CD4-positive, alpha-beta memory T cell (primary cell): ENCODE data around the gene CDK18. TPM values are rescaled to one million over a fixed set of nuclear protein-coding genes. Genes with fewer than 3 reads are reported as not detected.

ENCODE experiments used
- CTCF ChIA-PET: fragments of 350-600 bp; sonication (Branson Sonifier 250); formaldehyde crosslinking; loops from one replicate; lab custom pipeline; 2021; ENCODE audit warnings: inconsistent platforms; ENCODE audit not compliant: partially characterized antibody; lab: Charles Lee
- POLR2A ChIA-PET: fragments of 350-600 bp; sonication (Branson Sonifier 250); formaldehyde crosslinking; loops from one replicate; lab custom pipeline; 2021; ENCODE audit not compliant: partially characterized antibody; lab: Charles Lee
- DNase-seq, 5 donors: peaks; one replicate each; pipeline versions ENCODE4 v3.0.0 to v3.0.0-alpha.2; 2020 to 2022; ENCODE audit warnings: mixed read lengths in 1 of 5
- H3K27ac ChIP-seq: one replicate; pipeline ENCODE4 v1.7.0; 2013; ENCODE audit warnings: low read depth, low read length
- H3K27me3 ChIP-seq: 2 replicates; pipeline ENCODE4 v1.7.0; 2013; ENCODE audit warnings: mild to moderate bottlenecking, low read length, moderate library complexity; ENCODE audit not compliant: insufficient read depth
- H3K36me3 ChIP-seq: 2 replicates; pipeline ENCODE4 v1.7.0; 2013; ENCODE audit warnings: mild to moderate bottlenecking, low read length, moderate library complexity; ENCODE audit not compliant: insufficient read depth
- H3K4me1 ChIP-seq: 2 replicates; pipeline ENCODE4 v1.7.0; 2013; ENCODE audit warnings: mild to moderate bottlenecking, low read length, moderate library complexity; ENCODE audit not compliant: insufficient read depth
- H3K4me3 ChIP-seq, 2 donors: one replicate each; pipeline ENCODE4 v1.7.0; 2013; ENCODE audit warnings: low read length in 2 of 2, mild to moderate bottlenecking in 1 of 2
- H3K9me3 ChIP-seq, 2 donors: one replicate each; pipeline ENCODE4 v1.7.0; 2013; ENCODE audit warnings: low read length in 2 of 2, control low read depth in 1 of 2; ENCODE audit not compliant: control insufficient read depth in 1 of 2
- H3K27ac Mint-ChIP-seq, 7 donors: one replicate each; pipeline ENCODE4 v1.8.0; 2020 to 2021; ENCODE audit warnings: mixed read lengths in 7 of 7, mild to moderate bottlenecking in 6 of 7, inconsistent platforms in 3 of 7, moderate library complexity in 3 of 7
- H3K27me3 Mint-ChIP-seq, 2 donors: one replicate each; pipeline ENCODE4 v1.8.0; 2020 to 2021; ENCODE audit warnings: mixed read lengths in 2 of 2
- H3K36me3 Mint-ChIP-seq, 2 donors: one replicate each; pipeline ENCODE4 v1.8.0; 2020 to 2021; ENCODE audit warnings: mixed read lengths in 2 of 2, inconsistent platforms in 1 of 2, mild to moderate bottlenecking in 1 of 2
- H3K4me1 Mint-ChIP-seq, 4 donors: one replicate each; pipeline ENCODE4 v1.8.0; 2020 to 2021; ENCODE audit warnings: mixed read lengths in 4 of 4, mild to moderate bottlenecking in 1 of 4
- H3K4me3 Mint-ChIP-seq, 8 donors: one replicate each; pipeline ENCODE4 v1.8.0; 2020 to 2021; ENCODE audit warnings: mixed read lengths in 8 of 8, mild to moderate bottlenecking in 7 of 8, moderate library complexity in 6 of 8, inconsistent platforms in 3 of 8
- H3K9me3 Mint-ChIP-seq, 8 donors: one replicate each; pipeline ENCODE4 v1.8.0; 2020 to 2021; ENCODE audit warnings: mixed read lengths in 8 of 8, mild to moderate bottlenecking in 5 of 8, inconsistent platforms in 3 of 8, moderate library complexity in 1 of 8
- intact Hi-C: fragments of 100-400 bp; cut with micrococcal nuclease; formaldehyde crosslinking; loops from one replicate; pipeline ENCODE4 v1.15.1; 2023
- polyA plus RNA-seq, 2 donors: library from polyadenylated mRNA; unstranded; fragments of 300-500 nt; fragmentation: Illumina TruSeq; gene quantifications; one replicate each; pipeline ENCODE4 v1.2.3, GENCODE V29; 2021
- total RNA-seq, 2 experiments: library from RNA; stranded (reverse); gene quantifications; one replicate each; pipeline ENCODE4 v1.2.3, GENCODE V29; 2021

CDK18 gene
- total and polyA plus RNA-seq, 4 experiments from 2014 or later = 0.25 to 1.3 (median 0.77) TPM

DNA sequence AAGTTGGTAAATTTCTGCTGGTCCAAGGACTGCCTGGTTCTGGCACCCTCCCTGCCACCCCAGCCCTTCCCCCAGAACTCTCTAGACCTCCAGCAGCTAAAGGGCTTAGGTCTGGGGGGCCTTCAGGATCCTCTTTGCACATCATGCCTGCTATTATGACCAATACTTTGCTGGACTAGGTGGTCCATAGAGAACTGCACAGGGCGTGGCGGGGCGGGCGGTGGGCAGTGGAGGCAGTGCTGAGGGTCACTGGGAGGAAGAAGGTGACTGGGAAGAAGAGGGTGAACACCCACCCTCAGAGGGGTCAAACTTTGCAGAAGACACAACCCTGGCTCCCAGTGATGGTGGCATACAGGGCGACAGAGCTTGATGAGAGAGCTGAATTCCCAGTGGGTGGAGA, 18.2 kb downstream of the CDK18 start:
- intact Hi-C loops = no loop called here

DNA sequence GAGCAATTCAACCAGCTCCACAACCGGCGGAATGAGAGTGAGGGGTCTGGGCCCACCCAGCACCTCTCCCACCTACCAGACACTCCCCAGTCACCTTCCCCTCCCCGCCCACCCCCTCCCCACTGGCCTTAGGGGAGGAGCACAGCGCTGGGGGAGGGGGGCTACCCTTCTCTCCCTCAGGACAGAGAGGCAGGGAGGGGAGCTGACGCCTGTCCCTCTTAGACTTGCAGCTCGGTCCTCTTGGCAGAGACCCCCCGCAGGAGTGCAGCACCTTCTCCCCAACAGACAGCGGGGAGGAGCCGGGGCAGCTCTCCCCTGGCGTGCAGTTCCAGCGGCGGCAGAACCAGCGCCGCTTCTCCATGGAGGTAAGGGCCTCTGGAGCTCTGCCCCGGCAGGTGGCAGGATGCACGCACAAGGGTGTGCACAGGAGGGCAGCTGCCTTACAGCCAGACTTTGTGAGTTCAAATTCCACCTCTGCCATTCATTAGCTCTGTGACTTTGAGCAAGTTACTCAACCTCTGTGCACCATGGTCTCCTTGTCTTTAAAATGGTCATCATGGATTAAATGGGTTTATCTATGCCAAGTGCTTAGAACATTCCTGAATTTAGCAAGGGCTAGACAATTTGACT, 18.9 kb downstream of the CDK18 start:
- H3K4me1 Mint-ChIP-seq = no peaks in the 10 kb centered on the region
- Histone ChIP-seq H3K27me3 (no peaks in the 10 kb centered on the region), H3K9me3 (no peaks in the 10 kb centered on the region), H3K27ac (no peak overlapping the region), H3K4me1 (no peaks in the 10 kb centered on the region), H3K36me3 (no peaks in the 10 kb centered on the region), H3K4me3 (no peak overlapping the region)
- no peak overlapping the region for H3K27ac Mint-ChIP-seq
- intact Hi-C loops = no loop called here
- POLR2A ChIA-PET = interaction anchor here (0.9 to 3.2 kb wide), 3 partner anchors 109 to 204 kb away, joined by 3 to 13 read pairs (median 3); partner anchors contain the start of gene ELK4
- H3K27me3 Mint-ChIP-seq = peaks cover 0 to 3% of the 10 kb centered on the region in 2 donors
- no peaks in the 10 kb centered on the region for H3K9me3 Mint-ChIP-seq
- CTCF ChIA-PET = interaction anchor here (0.7 to 9.0 kb wide), 37 partner anchors 8 to 717 kb away, joined by 3 to 208 read pairs (median 7); partner anchors contain the start of gene KLHDC8A
- no peak overlapping the region for H3K4me3 Mint-ChIP-seq
- no peak for DNase-seq
- no peaks in the 10 kb centered on the region for H3K36me3 Mint-ChIP-seq

More for the DNA sequence above, 18.2 kb downstream of the CDK18 start:
- Mint-ChIP-seq H3K27me3 (peaks cover 0 to 3% of the 10 kb centered on the region in 2 donors), H3K4me3 (no peak overlapping the region), H3K27ac (no peak overlapping the region), H3K9me3 (no peaks in the 10 kb centered on the region), H3K4me1 (no peaks in the 10 kb centered on the region), H3K36me3 (no peaks in the 10 kb centered on the region)
- no peaks in the 10 kb centered on the region for H3K9me3 ChIP-seq
- no peaks in the 10 kb centered on the region for H3K4me1 ChIP-seq
- no peak overlapping the region for H3K27ac ChIP-seq
- no peaks in the 10 kb centered on the region for H3K36me3 ChIP-seq
- POLR2A ChIA-PET = no interaction called here
- CTCF ChIA-PET = interaction anchor here (1.0 to 9.0 kb wide), 16 partner anchors 10 to 716 kb away, joined by 3 to 208 read pairs (median 12); partner anchors contain the start of gene KLHDC8A
- H3K27me3 ChIP-seq = no peaks in the 10 kb centered on the region
- no peak overlapping the region for H3K4me3 ChIP-seq
- DNase-seq = no peak

DNA sequence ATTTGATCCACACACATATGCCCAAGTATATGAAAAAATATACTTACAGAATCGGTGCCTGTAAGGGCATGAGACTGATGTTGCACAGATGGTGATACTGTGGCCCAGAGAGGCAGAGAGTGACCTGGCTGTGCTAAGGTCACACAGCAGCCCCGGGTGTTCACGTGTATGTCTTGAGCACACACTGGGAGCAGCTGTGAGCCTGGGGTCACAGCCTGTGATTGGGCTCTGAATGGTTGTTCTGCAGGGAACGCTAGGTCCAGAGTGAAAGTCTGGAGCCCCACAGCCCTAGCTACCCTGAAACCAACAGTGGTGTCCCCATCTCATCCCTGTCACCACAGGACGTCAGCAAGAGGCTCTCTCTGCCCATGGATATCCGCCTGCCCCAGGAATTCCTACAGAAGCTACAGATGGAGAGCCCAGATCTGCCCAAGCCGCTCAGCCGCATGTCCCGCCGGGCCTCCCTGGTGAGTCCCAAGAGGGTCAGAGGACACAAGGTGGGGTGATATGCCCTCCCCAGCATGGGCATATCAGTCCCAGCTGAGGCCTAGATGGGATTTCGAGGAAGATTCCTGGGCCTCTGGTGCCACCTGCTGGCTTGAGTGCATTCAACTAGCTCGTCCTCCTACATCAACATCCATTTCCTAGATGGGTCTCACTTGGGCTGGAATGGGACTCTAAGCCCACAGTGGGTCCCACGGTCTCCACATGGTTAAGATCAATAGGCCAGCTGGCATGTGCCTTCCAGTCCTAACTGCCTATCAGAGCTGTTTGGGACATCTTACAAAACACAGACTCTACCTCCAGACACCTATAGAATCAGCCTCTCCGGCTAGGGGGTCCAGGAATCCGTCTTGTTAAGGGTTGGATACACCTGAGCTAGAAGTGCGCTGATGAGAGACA, 19.7 kb downstream of the CDK18 start:
- Histone ChIP-seq H3K9me3 (no peaks in the 10 kb centered on the region), H3K27ac (no peak overlapping the region), H3K36me3 (no peaks in the 10 kb centered on the region), H3K4me1 (no peaks in the 10 kb centered on the region), H3K4me3 (no peak overlapping the region), H3K27me3 (no peaks in the 10 kb centered on the region)
- H3K9me3 Mint-ChIP-seq = no peaks in the 10 kb centered on the region
- no peaks in the 10 kb centered on the region for H3K36me3 Mint-ChIP-seq
- peak in 4 of 5 donors; percentile 61 to 64 (median 63) for DNase-seq
- H3K4me3 Mint-ChIP-seq = no peak overlapping the region
- ChIA-PET CTCF (interaction anchor here (0.6 to 9.0 kb wide), 68 partner anchors 9 to 717 kb away, joined by 3 to 208 read pairs (median 5); partner anchors contain the start of gene KLHDC8A), POLR2A (interaction anchor here (0.9 to 3.2 kb wide), 5 partner anchors 36 to 205 kb away, joined by 3 to 13 read pairs (median 3); partner anchors contain the start of gene ELK4)
- intact Hi-C loops = loop anchor here (1.0 kb wide), 4 partner anchors 36 to 189 kb away; no protein-coding TSS in a partner anchor
- peaks cover 0 to 3% of the 10 kb centered on the region in 2 donors for H3K27me3 Mint-ChIP-seq
- H3K4me1 Mint-ChIP-seq = no peaks in the 10 kb centered on the region
- no peak overlapping the region for H3K27ac Mint-ChIP-seq

DNA sequence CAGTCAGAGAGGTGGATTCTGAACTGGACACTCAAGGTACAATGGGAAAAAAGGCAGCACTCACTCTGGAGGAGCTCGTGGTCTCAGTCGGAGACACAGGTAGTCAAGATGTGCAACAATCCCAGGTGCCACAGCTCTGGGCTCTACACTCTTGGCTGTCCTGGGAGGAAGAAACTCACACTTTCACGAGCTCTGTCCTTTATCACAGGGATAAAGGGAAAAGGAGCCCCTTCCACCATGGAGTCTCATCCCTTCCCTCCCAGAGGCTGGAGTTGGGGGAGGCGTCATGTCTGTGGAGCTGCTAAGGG, 20.3 kb downstream of the CDK18 start:
- ChIA-PET CTCF (interaction anchor here (0.6 to 9.0 kb wide), 60 partner anchors 8 to 718 kb away, joined by 3 to 208 read pairs (median 5); partner anchors contain the start of gene KLHDC8A), POLR2A (interaction anchor here (1.1 to 3.2 kb wide), 4 partner anchors 36 to 205 kb away, joined by 3 to 13 read pairs (median 4); partner anchors contain the start of gene ELK4)
- no peaks in the 10 kb centered on the region for H3K4me1 ChIP-seq
- Mint-ChIP-seq H3K4me1 (peaks cover 0 to 5% (median 3%) of the 10 kb centered on the region in 4 donors), H3K36me3 (no peaks in the 10 kb centered on the region), H3K27me3 (peaks cover 3% of the 10 kb centered on the region in 2 donors), H3K9me3 (no peaks in the 10 kb centered on the region), H3K4me3 (no peak overlapping the region), H3K27ac (no peak overlapping the region)
- no peak for DNase-seq
- no peak overlapping the region for H3K27ac ChIP-seq
- intact Hi-C loops = loop anchor here (1.0 kb wide), 4 partner anchors 36 to 189 kb away; no protein-coding TSS in a partner anchor
- no peaks in the 10 kb centered on the region for H3K36me3 ChIP-seq
- H3K4me3 ChIP-seq = no peak overlapping the region
- no peaks in the 10 kb centered on the region for H3K27me3 ChIP-seq
- H3K9me3 ChIP-seq = no peaks in the 10 kb centered on the region

DNA sequence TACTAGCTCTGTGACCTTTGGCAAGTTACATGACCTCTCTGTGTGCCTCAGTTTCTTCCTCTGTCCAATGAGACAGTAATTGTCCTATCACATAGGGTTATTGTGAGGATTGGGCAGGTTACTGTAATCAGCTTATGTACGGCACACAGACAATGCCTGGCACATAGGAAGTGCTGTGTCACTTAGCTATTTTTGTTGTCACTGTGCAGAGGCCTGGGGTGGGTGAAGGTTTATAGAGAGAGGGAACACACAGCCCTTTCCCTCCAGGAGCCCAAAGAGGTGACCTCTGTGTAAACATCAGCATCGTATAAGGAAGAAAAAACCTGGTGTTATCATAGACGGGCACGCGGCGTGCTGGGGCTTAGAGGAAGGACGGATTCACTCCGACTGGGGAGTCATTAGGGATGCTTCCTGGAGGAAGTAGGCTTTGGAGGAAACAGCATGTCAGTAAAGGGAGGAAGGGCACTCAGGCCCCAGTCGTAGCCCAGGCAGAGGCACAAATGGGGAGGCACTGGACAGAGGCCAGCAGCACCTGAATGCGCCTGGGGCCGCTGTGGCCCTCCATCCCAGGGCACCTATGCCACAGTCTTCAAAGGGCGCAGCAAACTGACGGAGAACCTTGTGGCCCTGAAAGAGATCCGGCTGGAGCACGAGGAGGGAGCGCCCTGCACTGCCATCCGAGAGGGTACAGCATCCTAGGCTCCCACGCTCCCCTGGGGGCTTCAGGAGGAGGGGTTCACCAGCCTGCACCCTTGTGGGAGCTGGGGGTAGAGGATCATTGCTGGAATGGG, 21.2 kb downstream of the CDK18 start:
- intact Hi-C loops = no loop called here
- CTCF ChIA-PET = interaction anchor here (0.6 to 9.0 kb wide), 30 partner anchors 10 to 719 kb away, joined by 3 to 208 read pairs (median 6); partner anchors contain the start of gene KLHDC8A
- POLR2A ChIA-PET = interaction anchor here (3.2 kb wide), 1 partner anchor 106 kb away, joined by 13 read pairs; the partner anchor contains the start of gene ELK4

DNA sequence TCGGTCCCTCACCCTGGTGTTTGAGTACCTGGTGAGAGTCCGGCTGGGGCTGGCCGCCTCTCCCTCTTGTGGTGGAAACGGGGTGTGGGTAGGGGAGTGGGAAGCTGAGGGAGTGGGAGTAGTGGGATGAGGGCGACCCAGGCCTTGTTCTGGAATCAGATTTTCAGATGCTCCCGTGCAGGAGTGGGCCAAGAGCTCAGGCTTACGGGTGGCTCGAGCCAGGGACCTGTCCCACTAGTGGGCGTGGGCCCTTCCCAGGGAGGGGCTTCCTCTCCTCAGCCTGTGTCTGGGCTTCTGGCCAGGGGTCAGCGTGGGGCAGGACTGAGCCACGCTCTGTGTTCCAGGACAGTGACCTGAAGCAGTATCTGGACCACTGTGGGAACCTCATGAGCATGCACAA, 22.0 kb downstream of the CDK18 start:
- no peaks in the 10 kb centered on the region for H3K36me3 ChIP-seq
- Mint-ChIP-seq H3K36me3 (no peaks in the 10 kb centered on the region), H3K9me3 (no peaks in the 10 kb centered on the region), H3K4me1 (peaks cover 0 to 5% (median 4%) of the 10 kb centered on the region in 4 donors), H3K27ac (no peak overlapping the region), H3K27me3 (peaks cover 3 to 4% of the 10 kb centered on the region in 2 donors), H3K4me3 (no peak overlapping the region)
- ChIA-PET CTCF (interaction anchor here (0.7 to 9.0 kb wide), 12 partner anchors 9 to 252 kb away, joined by 3 to 208 read pairs (median 4); partner anchors contain the start of gene CDK18), POLR2A (interaction anchor here (3.2 kb wide), 1 partner anchor 106 kb away, joined by 13 read pairs; the partner anchor contains the start of gene ELK4)
- DNase-seq = no peak
- H3K27ac ChIP-seq = no peak overlapping the region
- intact Hi-C loops = no loop called here
- no peaks in the 10 kb centered on the region for H3K27me3 ChIP-seq
- no peaks in the 10 kb centered on the region for H3K9me3 ChIP-seq
- no peak overlapping the region for H3K4me3 ChIP-seq
- H3K4me1 ChIP-seq = no peaks in the 10 kb centered on the region

More for the DNA sequence above, 21.2 kb downstream of the CDK18 start:
- Histone ChIP-seq H3K27me3 (no peaks in the 10 kb centered on the region), H3K4me3 (no peak overlapping the region), H3K9me3 (no peaks in the 10 kb centered on the region), H3K36me3 (no peaks in the 10 kb centered on the region), H3K4me1 (no peaks in the 10 kb centered on the region), H3K27ac (no peak overlapping the region)
- H3K4me1 Mint-ChIP-seq = peaks cover 0 to 5% (median 4%) of the 10 kb centered on the region in 4 donors
- peaks cover 3 to 4% of the 10 kb centered on the region in 2 donors for H3K27me3 Mint-ChIP-seq
- no peak overlapping the region for H3K4me3 Mint-ChIP-seq
- DNase-seq = no peak
- H3K27ac Mint-ChIP-seq = no peak overlapping the region
- H3K36me3 Mint-ChIP-seq = no peaks in the 10 kb centered on the region
- no peaks in the 10 kb centered on the region for H3K9me3 Mint-ChIP-seq
